ENCODE results near the gene FOXL1.

The FOXL1 gene

GRCh38 chr16:86611525-86611855, 33.1 kb downstream of the FOXL1 start (continued):
- TF ChIP-seq PRDM6 (tag by site-specific recombination; IDR thresholded peaks at IDR 0.05): no peak
- no peak for TF ChIP-seq TRIM28 (IDR thresholded peaks at IDR 0.05; ENCODE audit: borderline replicate concordance, low read length)
- no peak for TF ChIP-seq AEBP2 (tag by site-specific recombination; IDR thresholded peaks at IDR 0.05; ENCODE audit: borderline replicate concordance)
- TF ChIP-seq KLF16 (tag by site-specific recombination; IDR thresholded peaks at IDR 0.05): no peak
- no peak for TF ChIP-seq ZNF423 (tag by site-specific recombination; IDR thresholded peaks at IDR 0.05)

GRCh38 chr16:86611941-86612340, 33.6 kb downstream of the FOXL1 start:
- no peak overlapping the region for H3K27ac ChIP-seq (ENCODE audit: extremely low read depth, low read depth, low read length)
- no peaks in the 10 kb centered on the region for H3K4me1 ChIP-seq (ENCODE audit: control insufficient read depth, insufficient read depth, low read length)
- ChIA-PET CTCF (no interaction called here), POLR2A (no interaction called here)
- no peak overlapping the region for H3K4me3 ChIP-seq (ENCODE audit: low read depth, low read length)
- H3K36me3 ChIP-seq (ENCODE audit: control insufficient read depth in 2 of 2, insufficient read depth in 1 of 2, low read length in 2 of 2): no peaks in the 10 kb centered on the region
- H3K9me3 ChIP-seq (ENCODE audit: control insufficient read depth, insufficient read depth, low read depth, low read length): no peaks in the 10 kb centered on the region
- TF ChIP-seq ZBTB7A (tag by site-specific recombination; IDR thresholded peaks at IDR 0.05; ENCODE audit: low read depth) (no peak), ZNF311 (tag by site-specific recombination; IDR thresholded peaks at IDR 0.05; ENCODE audit: borderline replicate concordance) (no peak), ZNF585B (tag by site-specific recombination; IDR thresholded peaks at IDR 0.05) (no peak), ZNF155 (tag by site-specific recombination; IDR thresholded peaks at IDR 0.05) (no peak), KLF9 (tag by site-specific recombination; IDR thresholded peaks at IDR 0.05; ENCODE audit: low read depth) (no peak), ZNF37A (tag by site-specific recombination; IDR thresholded peaks at IDR 0.05) (no peak)

GRCh38 chr16:86614699-86615098, 36.4 kb downstream of the FOXL1 start:
- CTCF ChIA-PET: interaction anchor here (0.5 to 0.7 kb wide), 4 partner anchors 57 to 226 kb away, joined by 3 read pairs; no protein-coding TSS in a partner anchor
- POLR2A ChIA-PET: no interaction called here
- no peaks in the 10 kb centered on the region for H3K4me1 ChIP-seq (ENCODE audit: control insufficient read depth, insufficient read depth, low read length)
- H3K9me3 ChIP-seq (ENCODE audit: control insufficient read depth, insufficient read depth, low read depth, low read length): no peaks in the 10 kb centered on the region
- TF ChIP-seq ZNF404 (tag by site-specific recombination; IDR thresholded peaks at IDR 0.05): no peak
- no peak overlapping the region for H3K27ac ChIP-seq (ENCODE audit: extremely low read depth, low read depth, low read length)
- H3K4me3 ChIP-seq (ENCODE audit: low read depth, low read length): no peak overlapping the region
- H3K36me3 ChIP-seq (ENCODE audit: control insufficient read depth in 2 of 2, insufficient read depth in 1 of 2, low read length in 2 of 2): no peaks in the 10 kb centered on the region

GRCh38 chr16:86616906-86617305, 38.6 kb downstream of the FOXL1 start:
- ChIA-PET CTCF (no interaction called here), POLR2A (no interaction called here)
- TF ChIP-seq ZNF571 (tag by site-specific recombination; IDR thresholded peaks at IDR 0.05) (no peak), ZFP37 (tag by site-specific recombination; IDR thresholded peaks at IDR 0.05) (no peak)
- H3K36me3 ChIP-seq (ENCODE audit: control insufficient read depth in 2 of 2, insufficient read depth in 1 of 2, low read length in 2 of 2): no peaks in the 10 kb centered on the region
- no peak overlapping the region for H3K4me3 ChIP-seq (ENCODE audit: low read depth, low read length)
- no peak overlapping the region for H3K27ac ChIP-seq (ENCODE audit: extremely low read depth, low read depth, low read length)
- H3K4me1 ChIP-seq (ENCODE audit: control insufficient read depth, insufficient read depth, low read length): no peaks in the 10 kb centered on the region
- H3K9me3 ChIP-seq (ENCODE audit: control insufficient read depth, insufficient read depth, low read depth, low read length): no peaks in the 10 kb centered on the region

- no peaks in the 10 kb centered on the region for H3K36me3 ChIP-seq (ENCODE audit: control insufficient read depth in 2 of 2, insufficient read depth in 1 of 2, low read length in 2 of 2)
- no peaks in the 10 kb centered on the region for H3K4me1 ChIP-seq (ENCODE audit: control insufficient read depth, insufficient read depth, low read length)
- no peak overlapping the region for H3K4me3 ChIP-seq (ENCODE audit: low read depth, low read length)
- H3K9me3 ChIP-seq (ENCODE audit: control insufficient read depth, insufficient read depth, low read depth, low read length): no peaks in the 10 kb centered on the region
- H3K27ac ChIP-seq (ENCODE audit: extremely low read depth, low read depth, low read length): no peak overlapping the region
- POLR2A ChIA-PET: no interaction called here
- CTCF ChIA-PET: no interaction called here
- TF ChIP-seq ZNF777 (tag by site-specific recombination; IDR thresholded peaks at IDR 0.05; ENCODE audit: borderline replicate concordance) (no peak), ZNF280C (tag by site-specific recombination; IDR thresholded peaks at IDR 0.05) (no peak), ZNF132 (tag by site-specific recombination; IDR thresholded peaks at IDR 0.05; ENCODE audit: borderline replicate concordance) (no peak), SETDB1 (IDR thresholded peaks at IDR 0.05; ENCODE audit: insufficient read length, low read length) (no peak), KLF7 (tag by site-specific recombination; IDR thresholded peaks at IDR 0.05; ENCODE audit: borderline replicate concordance) (no peak), KLF17 (tag by site-specific recombination; IDR thresholded peaks at IDR 0.05) (no peak), ZNF623 (tag by site-specific recombination; IDR thresholded peaks at IDR 0.05) (no peak)
These were observed 40.3 kb downstream of the FOXL1 start for GRCh38 chr16:86618431-86619238.

Measured in HEK293 (cell line).